Neural progenitor cell (in vitro differentiated cells): ENCODE data around the gene RHO. TPM values are rescaled to one million over a fixed set of nuclear protein-coding genes. Genes with fewer than 3 reads are reported as not detected.
A peak's percentile ranks its signal among the peaks of the same experiment; 100 is the strongest.

ENCODE experiments used
- DNase-seq: peaks from one replicate; pipeline ENCODE4 v3.0.0-alpha.2; 2016; ENCODE audit warnings: low spot score
- H2AFZ ChIP-seq: fragments of 200-600 bp; sonication (generic); replicated peaks from 2 replicates; pipeline ENCODE4 v1.6.1; 2016; ENCODE audit warnings: antibody characterized with exemption
- H3F3A ChIP-seq: fragments of 200-600 bp; sonication (generic); 2 replicates; pipeline ENCODE4 v1.6.1; 2016; ENCODE audit warnings: antibody characterized with exemption, low read depth
- H3K27ac ChIP-seq: fragments of 200-600 bp; sonication (generic); 2 replicates; pipeline ENCODE4 v1.5.1; 2016; ENCODE audit warnings: mild to moderate bottlenecking
- H3K27me3 ChIP-seq: fragments of 200-600 bp; sonication (generic); 2 replicates; pipeline ENCODE4 v1.6.1; 2016; ENCODE audit warnings: mild to moderate bottlenecking, moderate library complexity
- H3K36me3 ChIP-seq: fragments of 200-600 bp; sonication (generic); 2 replicates; pipeline ENCODE4 v1.5.1; 2016
- H3K4me1 ChIP-seq: fragments of 200-600 bp; sonication (generic); 2 replicates; pipeline ENCODE4 v1.6.1; 2016; ENCODE audit warnings: mixed run types
- H3K4me2 ChIP-seq: fragments of 200-600 bp; sonication (generic); 2 replicates; pipeline ENCODE4 v1.6.1; 2016
- H3K4me3 ChIP-seq: fragments of 200-600 bp; sonication (generic); 2 replicates; pipeline ENCODE4 v1.5.1; 2016
- H3K79me2 ChIP-seq: fragments of 200-600 bp; sonication (generic); 2 replicates; pipeline ENCODE4 v1.6.1; 2016; ENCODE audit warnings: low read depth
- H3K9ac ChIP-seq: fragments of 200-600 bp; sonication (generic); 2 replicates; pipeline ENCODE4 v1.6.1; 2016
- H3K9me3 ChIP-seq: fragments of 200-600 bp; sonication (generic); 2 replicates; pipeline ENCODE4 v1.5.1; 2016; ENCODE audit warnings: low read depth
- H4K20me1 ChIP-seq: fragments of 200-600 bp; sonication (generic); 2 replicates; pipeline ENCODE4 v1.6.1; 2016; ENCODE audit warnings: low read depth
- H3K27ac Mint-ChIP-seq: 3 replicates; pipeline ENCODE4 v1.8.0; 2021; ENCODE audit warnings: mixed read lengths
- H3K27me3 Mint-ChIP-seq: 2 replicates; pipeline ENCODE4 v1.8.0; 2022; ENCODE audit warnings: low read depth, mild to moderate bottlenecking, inconsistent platforms, moderate library complexity, mixed read lengths; ENCODE audit not compliant: insufficient read depth
- H3K36me3 Mint-ChIP-seq: 3 replicates; pipeline ENCODE4 v1.8.0; 2021; ENCODE audit warnings: mixed read lengths
- H3K4me1 Mint-ChIP-seq: 3 replicates; pipeline ENCODE4 v1.8.0; 2021; ENCODE audit warnings: mixed read lengths
- H3K4me3 Mint-ChIP-seq: 3 replicates; pipeline ENCODE4 v1.8.0; 2021; ENCODE audit warnings: mild to moderate bottlenecking, moderate library complexity, mixed read lengths
- H3K9me3 Mint-ChIP-seq: 3 replicates; pipeline ENCODE4 v1.8.0; 2020; ENCODE audit warnings: mixed read lengths
- CTCF ChIP-seq: fragments of 200-600 bp; sonication (generic); IDR thresholded peaks from 2 replicates; pipeline ENCODE4 v1.5.1; 2017; ENCODE audit warnings: antibody characterized with exemption, mild to moderate bottlenecking
- EZH2 ChIP-seq: fragments of 200-600 bp; sonication (generic); IDR thresholded peaks from 2 replicates; pipeline ENCODE4 v1.6.1; 2017; ENCODE audit warnings: antibody characterized with exemption, mild to moderate bottlenecking, moderate library complexity
- EZH2phosphoT487 ChIP-seq: fragments of 200-600 bp; sonication (generic); IDR thresholded peaks from 2 replicates; pipeline ENCODE4 v1.6.1; 2017; ENCODE audit warnings: antibody characterized with exemption
- total RNA-seq: library from RNA; depleted of rRNA; stranded (reverse); fragments of >200 nt; gene quantifications from 2 replicates; pipeline ENCODE4 v1.2.3, GENCODE V29; 2015; ENCODE audit warnings: low replicate concordance

Gene RHO
- total RNA-seq, 1 donor from 2014 or later, result not detected

GRCh38 chr3:129540776-129541516 is 12.5 kb downstream of the RHO start:
- Mint-ChIP-seq H3K4me1 (peaks cover 14% of the 10 kb centered on the region), H3K27me3 (peaks cover 4% of the 10 kb centered on the region), H3K36me3 (no peaks in the 10 kb centered on the region), H3K9me3 (no peaks in the 10 kb centered on the region), H3K4me3 (no peak overlapping the region), H3K27ac (no peak overlapping the region)
- H3K36me3 ChIP-seq, result no peaks in the 10 kb centered on the region
- no peaks in the 10 kb centered on the region for H3K27me3 ChIP-seq
- TF ChIP-seq EZH2 (no peak), CTCF (no peak), EZH2phosphoT487 (no peak)
- H3F3A ChIP-seq, result peaks cover 5% of the 10 kb centered on the region
- H4K20me1 ChIP-seq, result no peaks in the 10 kb centered on the region
- H3K9me3 ChIP-seq, result no peaks in the 10 kb centered on the region
- no peaks in the 10 kb centered on the region for H3K79me2 ChIP-seq
- H3K27ac ChIP-seq, result no peak overlapping the region
- no peaks in the 10 kb centered on the region for H3K4me1 ChIP-seq
- no peak for DNase-seq
- H3K4me3 ChIP-seq, result no peak overlapping the region
- H3K9ac ChIP-seq, result no peak overlapping the region
- H3K4me2 ChIP-seq, result no peak overlapping the region
- H2AFZ ChIP-seq, result no peak overlapping the region

- TF ChIP-seq EZH2, result no peak
- no peak for TF ChIP-seq CTCF
- no peak for TF ChIP-seq EZH2phosphoT487
- no peak overlapping the region for H3K4me3 ChIP-seq
- no peaks in the 10 kb centered on the region for H3K9me3 ChIP-seq
Measured at GRCh38 chr3:129542747-129543146, 14.3 kb downstream of the RHO start.

GRCh38 chr3:129543156-129543790 is 14.8 kb downstream of the RHO start, which contains the start of gene H1-8:
Gene H1-8, plus strand, starts transcription at chr3:129543175. Its CDS starts 44 bp downstream, at chr3:129543219.
- no peaks in the 10 kb centered on the region for H3K79me2 ChIP-seq
- no peak within 1 kb of the TSS for H3K4me3 ChIP-seq
- H3K27me3 ChIP-seq, result no peaks in the 10 kb centered on the region
- Mint-ChIP-seq H3K4me1 (peaks cover 19% of the 10 kb centered on the region), H3K9me3 (no peaks in the 10 kb centered on the region), H3K27ac (peak within 1 kb of the TSS; percentile 23), H3K4me3 (no peak within 1 kb of the TSS), H3K27me3 (peaks cover 5% of the 10 kb centered on the region), H3K36me3 (no peaks in the 10 kb centered on the region)
- no peak for TF ChIP-seq EZH2
- no peak for TF ChIP-seq EZH2phosphoT487
- TF ChIP-seq CTCF, result no peak
- DNase-seq, result no peak
- peaks cover 5% of the 10 kb centered on the region for H3F3A ChIP-seq
- H3K4me2 ChIP-seq, result no peak within 1 kb of the TSS
- H3K9ac ChIP-seq, result no peak within 1 kb of the TSS
- no peaks in the 10 kb centered on the region for H3K9me3 ChIP-seq
- H2AFZ ChIP-seq, result no peak within 1 kb of the TSS
- H3K27ac ChIP-seq, result no peak within 1 kb of the TSS
- no peaks in the 10 kb centered on the region for H3K4me1 ChIP-seq
- H3K36me3 ChIP-seq, result no peaks in the 10 kb centered on the region
- H4K20me1 ChIP-seq, result no peaks in the 10 kb centered on the region

More at GRCh38 chr3:129542747-129543146, 14.3 kb downstream of the RHO start:
- Histone ChIP-seq H3K9ac (no peak overlapping the region), H4K20me1 (no peaks in the 10 kb centered on the region), H3K4me1 (no peaks in the 10 kb centered on the region), H2AFZ (no peak overlapping the region), H3K79me2 (no peaks in the 10 kb centered on the region), H3F3A (peaks cover 5% of the 10 kb centered on the region), H3K27me3 (no peaks in the 10 kb centered on the region), H3K4me2 (no peak overlapping the region), H3K36me3 (no peaks in the 10 kb centered on the region), H3K27ac (no peak overlapping the region)
- Mint-ChIP-seq H3K4me1 (peaks cover 15% of the 10 kb centered on the region), H3K27ac (no peak overlapping the region), H3K9me3 (no peaks in the 10 kb centered on the region), H3K27me3 (peaks cover 6% of the 10 kb centered on the region), H3K4me3 (no peak overlapping the region), H3K36me3 (no peaks in the 10 kb centered on the region)
- DNase-seq, result no peak
